ENCODE data around the gene PLXNA2.

The PLXNA2 gene

GRCh38 chr1:208038303-208038702 is 205.9 kb downstream of the PLXNA2 start:
- Histone ChIP-seq H3K4me3 (ENCODE audit: low read depth in 1 of 5, low read length in 5 of 5) (no peak overlapping the region), H3K9ac (ENCODE audit: low read length in 5 of 5) (no peak overlapping the region), H3K27ac (ENCODE audit: low read depth, low read length) (no peak overlapping the region), H3K36me3 (ENCODE audit: control insufficient read depth in 5 of 5, insufficient read depth in 5 of 5, low read length in 5 of 5) (peaks cover 0 to 91% (median 75%) of the 10 kb centered on the region in 5 donors), H3K27me3 (ENCODE audit: control insufficient read depth in 5 of 5, insufficient read depth in 4 of 5, low read length in 5 of 5) (no peaks in the 10 kb centered on the region), H3K4me1 (ENCODE audit: control insufficient read depth in 5 of 5, insufficient read depth in 5 of 5, low read length in 5 of 5) (no peaks in the 10 kb centered on the region), H3K9me3 (ENCODE audit: control insufficient read depth in 5 of 5, low read length in 5 of 5) (no peaks in the 10 kb centered on the region)

DNA sequence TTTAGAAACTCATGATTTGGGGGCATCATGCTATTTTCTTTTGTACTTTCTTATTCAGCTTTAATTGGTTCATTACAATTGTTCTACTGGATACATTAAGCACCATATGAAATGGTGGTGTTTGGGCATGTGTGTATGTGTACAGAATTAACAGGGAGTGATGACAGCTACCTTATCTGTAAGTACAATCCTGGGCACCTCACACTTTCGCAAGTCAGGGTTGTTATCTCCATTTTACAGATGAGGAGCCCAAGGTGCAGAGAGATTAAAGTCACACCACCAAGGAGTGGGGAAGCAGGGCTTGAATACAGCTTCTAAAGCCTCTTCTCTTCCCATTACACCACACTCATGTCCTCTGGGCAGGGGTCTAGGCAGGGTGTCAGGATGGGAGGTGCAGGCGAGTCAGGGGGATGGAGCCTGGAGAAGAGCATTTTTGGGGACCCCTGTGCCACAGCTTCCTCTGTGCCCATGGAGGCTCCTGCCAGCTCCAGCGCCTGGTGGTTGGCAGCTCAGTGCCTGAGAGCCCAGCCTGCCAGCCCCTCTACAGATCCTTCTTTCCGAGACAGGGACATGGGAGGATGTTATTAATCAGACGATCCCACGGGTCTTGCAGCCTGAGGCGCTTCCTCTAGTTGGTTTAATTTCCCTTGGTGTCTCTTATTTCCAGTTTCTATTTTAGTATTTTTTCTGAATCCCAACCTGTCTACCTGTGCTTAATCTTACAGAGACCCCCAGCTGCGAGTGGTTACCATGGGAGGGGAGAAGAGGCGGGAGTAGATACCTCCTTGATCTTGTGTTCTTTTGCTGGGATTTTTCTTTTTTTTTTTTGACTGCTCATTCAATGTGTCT is 207.0 kb downstream of the PLXNA2 start:
- Histone ChIP-seq H3K4me1 (ENCODE audit: control insufficient read depth in 5 of 5, insufficient read depth in 5 of 5, low read length in 5 of 5) (peaks cover 0 to 4% (median under 1%) of the 10 kb centered on the region in 5 donors), H3K9me3 (ENCODE audit: control insufficient read depth in 5 of 5, low read length in 5 of 5) (no peaks in the 10 kb centered on the region), H3K4me3 (ENCODE audit: low read depth in 1 of 5, low read length in 5 of 5) (no peak overlapping the region), H3K36me3 (ENCODE audit: control insufficient read depth in 5 of 5, insufficient read depth in 5 of 5, low read length in 5 of 5) (peaks cover 0 to 91% (median 72%) of the 10 kb centered on the region in 5 donors), H3K27me3 (ENCODE audit: control insufficient read depth in 5 of 5, insufficient read depth in 4 of 5, low read length in 5 of 5) (no peaks in the 10 kb centered on the region), H3K9ac (ENCODE audit: low read length in 5 of 5) (no peak overlapping the region), H3K27ac (ENCODE audit: low read depth, low read length) (no peak overlapping the region)

DNA sequence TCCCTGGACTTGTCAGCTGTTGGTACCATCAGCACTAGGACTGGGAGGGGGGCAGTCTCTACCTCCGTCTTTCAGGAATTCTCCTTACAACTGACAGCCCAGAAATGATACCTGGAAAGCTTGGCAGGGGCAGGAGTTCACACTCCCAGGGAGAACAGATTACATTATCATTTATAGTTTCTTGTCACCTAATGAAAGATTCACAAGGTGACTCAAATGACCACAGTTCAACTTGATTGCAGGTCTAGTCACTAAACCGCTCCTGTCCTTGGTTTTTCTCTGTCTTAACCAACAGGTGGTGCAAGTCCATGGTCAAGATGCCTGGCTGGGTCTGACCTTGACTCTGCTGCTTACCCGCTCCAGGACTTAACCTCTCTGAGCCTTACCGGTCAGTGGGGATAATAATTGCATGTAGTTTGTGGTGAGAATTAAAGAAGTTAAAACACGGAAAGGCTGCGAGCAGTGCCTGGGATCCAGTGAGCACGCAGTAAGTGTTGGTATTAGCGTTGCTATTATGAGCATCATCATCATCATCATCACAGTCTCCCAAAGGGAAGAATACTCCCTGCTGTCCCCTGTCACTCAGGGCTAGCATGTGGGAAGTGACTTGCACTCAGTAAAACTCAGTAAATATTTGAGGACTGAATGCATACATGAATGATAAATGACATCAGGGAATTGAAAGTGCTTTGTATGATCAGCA is 207.9 kb downstream of the PLXNA2 start:
- no peak overlapping the region for H3K9ac ChIP-seq (ENCODE audit: low read length in 5 of 5)
- peaks cover 0 to 91% (median 71%) of the 10 kb centered on the region in 5 donors for H3K36me3 ChIP-seq (ENCODE audit: control insufficient read depth in 5 of 5, insufficient read depth in 5 of 5, low read length in 5 of 5)
- no peak overlapping the region for H3K27ac ChIP-seq (ENCODE audit: low read depth, low read length)
- H3K9me3 ChIP-seq (ENCODE audit: control insufficient read depth in 5 of 5, low read length in 5 of 5), result no peaks in the 10 kb centered on the region
- H3K4me3 ChIP-seq (ENCODE audit: low read depth in 1 of 5, low read length in 5 of 5), result no peak overlapping the region
- H3K27me3 ChIP-seq (ENCODE audit: control insufficient read depth in 5 of 5, insufficient read depth in 4 of 5, low read length in 5 of 5), result no peaks in the 10 kb centered on the region
- H3K4me1 ChIP-seq (ENCODE audit: control insufficient read depth in 5 of 5, insufficient read depth in 5 of 5, low read length in 5 of 5), result peaks cover 2 to 12% (median 9%) of the 10 kb centered on the region in 5 donors

DNA sequence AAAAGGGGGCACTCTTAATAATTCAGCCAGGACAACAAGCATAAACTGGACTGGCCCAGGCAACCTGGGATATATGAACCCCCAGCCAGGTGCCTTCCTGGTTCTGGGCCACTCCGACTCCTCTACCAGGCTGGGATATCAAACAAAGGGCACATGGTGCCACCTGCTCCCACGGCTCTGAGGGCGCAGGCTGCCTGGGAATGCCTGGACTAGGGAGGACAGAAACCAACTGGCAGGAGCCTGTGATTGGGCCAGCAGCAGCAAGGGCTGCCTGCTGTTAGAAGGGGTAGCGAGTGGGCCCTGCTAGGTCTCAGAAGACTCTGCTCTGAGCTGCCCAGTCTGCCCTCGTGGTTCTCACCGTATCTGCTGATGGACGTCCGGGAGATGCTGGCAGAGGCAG is 210.0 kb downstream of the PLXNA2 start:
- H3K36me3 ChIP-seq (ENCODE audit: control insufficient read depth in 5 of 5, insufficient read depth in 5 of 5, low read length in 5 of 5), result peaks cover 0 to 73% (median 52%) of the 10 kb centered on the region in 5 donors

DNA sequence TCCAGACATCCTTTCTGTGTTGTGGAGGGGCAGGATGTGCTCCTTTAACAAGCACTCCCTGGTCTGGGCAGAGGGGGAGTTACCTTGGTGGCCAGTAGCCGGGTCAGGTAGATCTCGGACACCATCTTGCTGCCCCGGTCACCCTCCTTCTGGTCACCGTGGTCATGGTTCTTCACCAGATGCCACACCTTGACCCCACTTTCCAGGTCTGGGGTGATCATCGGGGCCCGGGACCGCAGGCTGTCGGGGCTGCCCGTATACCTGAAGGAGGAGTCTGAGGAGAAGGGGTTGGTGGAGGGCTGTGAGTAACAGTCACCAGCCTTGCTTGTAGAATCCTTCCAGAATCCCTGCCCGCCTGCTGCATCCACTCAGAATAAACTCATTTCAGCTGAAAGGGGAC is 210.9 kb downstream of the PLXNA2 start:
- no peaks in the 10 kb centered on the region for H3K9me3 ChIP-seq (ENCODE audit: control insufficient read depth in 5 of 5, low read length in 5 of 5)
- peaks cover 0 to 73% (median 52%) of the 10 kb centered on the region in 5 donors for H3K36me3 ChIP-seq (ENCODE audit: control insufficient read depth in 5 of 5, insufficient read depth in 5 of 5, low read length in 5 of 5)
- H3K27me3 ChIP-seq (ENCODE audit: control insufficient read depth in 5 of 5, insufficient read depth in 4 of 5, low read length in 5 of 5), result no peaks in the 10 kb centered on the region
- no peak overlapping the region for H3K9ac ChIP-seq (ENCODE audit: low read length in 5 of 5)
- H3K4me3 ChIP-seq (ENCODE audit: low read depth in 1 of 5, low read length in 5 of 5), result no peak overlapping the region
- H3K27ac ChIP-seq (ENCODE audit: low read depth, low read length), result no peak overlapping the region
- H3K4me1 ChIP-seq (ENCODE audit: control insufficient read depth in 5 of 5, insufficient read depth in 5 of 5, low read length in 5 of 5), result peaks cover 18 to 38% (median 37%) of the 10 kb centered on the region in 5 donors

More for the DNA sequence above, 210.0 kb downstream of the PLXNA2 start:
- Histone ChIP-seq H3K27me3 (ENCODE audit: control insufficient read depth in 5 of 5, insufficient read depth in 4 of 5, low read length in 5 of 5) (no peaks in the 10 kb centered on the region), H3K4me3 (ENCODE audit: low read depth in 1 of 5, low read length in 5 of 5) (no peak overlapping the region), H3K9ac (ENCODE audit: low read length in 5 of 5) (no peak overlapping the region), H3K4me1 (ENCODE audit: control insufficient read depth in 5 of 5, insufficient read depth in 5 of 5, low read length in 5 of 5) (peaks cover 18 to 34% (median 30%) of the 10 kb centered on the region in 5 donors), H3K9me3 (ENCODE audit: control insufficient read depth in 5 of 5, low read length in 5 of 5) (no peaks in the 10 kb centered on the region), H3K27ac (ENCODE audit: low read depth, low read length) (no peak overlapping the region)

DNA sequence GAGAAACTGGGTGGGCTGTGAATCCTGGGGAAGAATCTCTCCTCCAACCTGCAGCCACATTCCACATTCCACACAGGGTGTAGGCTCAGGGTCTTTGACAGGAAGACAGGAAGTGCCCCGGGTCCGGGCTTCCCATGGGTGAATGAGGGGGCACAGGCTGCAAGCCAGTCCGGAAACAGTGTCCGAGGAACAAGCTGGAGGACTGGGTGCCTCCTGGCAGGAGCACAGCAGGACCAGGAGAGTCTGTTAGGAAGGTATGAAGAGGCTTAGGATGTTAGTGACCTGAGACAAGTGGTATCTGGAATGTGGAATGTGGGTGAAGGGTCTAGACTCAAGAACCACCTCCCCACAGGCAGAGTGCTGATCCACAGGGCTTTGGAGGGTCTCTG is 212.3 kb downstream of the PLXNA2 start:
- H3K27ac ChIP-seq (ENCODE audit: low read depth, low read length), result no peak overlapping the region
- peaks cover 6 to 73% (median 54%) of the 10 kb centered on the region in 5 donors for H3K36me3 ChIP-seq (ENCODE audit: control insufficient read depth in 5 of 5, insufficient read depth in 5 of 5, low read length in 5 of 5)
- peak overlapping the region in 1 of 5 donors; percentile 2 for H3K9ac ChIP-seq (ENCODE audit: low read length in 5 of 5)

DNA sequence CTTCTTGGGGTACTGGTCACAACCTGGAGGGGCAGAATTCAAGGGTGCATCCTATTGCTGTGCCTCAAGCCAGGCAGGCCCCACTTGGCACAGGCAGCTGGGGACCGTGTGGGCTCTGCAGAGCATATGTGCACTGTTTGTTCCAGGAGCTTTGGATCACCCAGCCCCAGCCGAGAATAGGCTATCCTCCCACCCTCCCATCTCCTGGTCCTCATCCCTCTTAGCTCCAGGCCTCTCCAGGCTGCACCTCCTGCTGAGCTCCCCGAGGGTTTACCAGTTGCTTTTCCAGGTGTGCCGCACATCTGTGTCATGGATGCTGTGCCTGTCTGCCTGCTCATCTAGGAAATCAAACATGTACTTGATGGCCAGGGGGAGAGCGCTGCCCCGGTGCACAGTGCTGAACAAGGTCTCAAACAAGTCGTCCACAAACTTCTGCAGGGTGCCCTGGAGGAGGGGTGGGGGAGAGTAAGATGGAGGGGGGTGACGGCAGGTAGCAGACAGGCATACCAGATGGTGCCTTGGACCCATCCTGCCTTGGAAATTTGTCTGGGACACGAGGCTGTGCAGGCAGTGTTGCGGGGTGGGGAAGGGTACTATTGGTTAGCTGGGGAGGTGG is 212.8 kb downstream of the PLXNA2 start:
- Histone ChIP-seq H3K4me3 (ENCODE audit: low read depth in 1 of 5, low read length in 5 of 5) (no peak overlapping the region), H3K4me1 (ENCODE audit: control insufficient read depth in 5 of 5, insufficient read depth in 5 of 5, low read length in 5 of 5) (peaks cover 18 to 38% (median 37%) of the 10 kb centered on the region in 5 donors), H3K9ac (ENCODE audit: low read length in 5 of 5) (no peak overlapping the region), H3K9me3 (ENCODE audit: control insufficient read depth in 5 of 5, low read length in 5 of 5) (no peaks in the 10 kb centered on the region), H3K36me3 (ENCODE audit: control insufficient read depth in 5 of 5, insufficient read depth in 5 of 5, low read length in 5 of 5) (peaks cover 6 to 70% (median 54%) of the 10 kb centered on the region in 5 donors), H3K27ac (ENCODE audit: low read depth, low read length) (no peak overlapping the region), H3K27me3 (ENCODE audit: control insufficient read depth in 5 of 5, insufficient read depth in 4 of 5, low read length in 5 of 5) (no peaks in the 10 kb centered on the region)

More for the DNA sequence above, 212.3 kb downstream of the PLXNA2 start:
- no peaks in the 10 kb centered on the region for H3K9me3 ChIP-seq (ENCODE audit: control insufficient read depth in 5 of 5, low read length in 5 of 5)
- H3K4me3 ChIP-seq (ENCODE audit: low read depth in 1 of 5, low read length in 5 of 5), result no peak overlapping the region
- H3K4me1 ChIP-seq (ENCODE audit: control insufficient read depth in 5 of 5, insufficient read depth in 5 of 5, low read length in 5 of 5), result peaks cover 18 to 38% (median 37%) of the 10 kb centered on the region in 5 donors
- no peaks in the 10 kb centered on the region for H3K27me3 ChIP-seq (ENCODE audit: control insufficient read depth in 5 of 5, insufficient read depth in 4 of 5, low read length in 5 of 5)

DNA sequence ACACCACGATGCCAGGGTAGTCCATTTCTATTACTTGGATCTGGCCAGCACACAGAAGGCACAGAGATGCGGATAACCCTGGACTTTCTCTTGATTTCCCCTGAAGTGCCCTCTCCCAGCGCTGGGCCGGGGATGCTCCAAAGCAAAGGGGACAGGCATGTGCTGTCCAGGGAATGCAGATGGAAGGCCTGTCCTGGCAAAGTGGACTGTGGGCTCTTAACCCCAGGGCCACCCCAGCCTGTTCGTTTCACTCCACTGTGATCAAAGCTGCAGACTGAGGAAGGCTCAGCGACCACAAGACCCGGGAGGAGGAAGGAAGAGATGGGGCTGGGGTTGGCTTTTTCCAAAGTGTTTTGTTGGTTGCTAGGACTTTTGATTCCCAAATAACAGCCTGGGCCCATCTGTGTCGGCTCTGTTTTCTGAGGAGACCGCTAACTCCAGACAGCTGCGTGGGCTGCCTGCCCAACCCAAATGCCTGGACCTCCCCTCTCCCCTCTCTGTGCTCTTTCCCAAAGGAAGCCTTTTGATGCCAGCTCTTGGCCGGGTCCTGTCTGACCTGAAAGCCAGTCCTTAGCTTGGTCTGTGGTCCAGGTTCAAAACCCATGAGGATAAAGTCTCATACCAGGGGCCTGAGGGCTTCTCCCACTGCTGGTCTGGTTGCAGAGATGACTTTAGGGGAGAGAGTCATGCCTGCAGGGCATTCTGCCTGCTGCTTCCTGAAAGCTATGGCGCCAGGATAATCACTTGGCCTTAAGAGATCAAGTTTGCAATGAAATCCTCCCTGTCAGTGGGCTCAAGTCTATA is 213.7 kb downstream of the PLXNA2 start:
- Histone ChIP-seq H3K9me3 (ENCODE audit: control insufficient read depth in 5 of 5, low read length in 5 of 5) (no peaks in the 10 kb centered on the region), H3K27me3 (ENCODE audit: control insufficient read depth in 5 of 5, insufficient read depth in 4 of 5, low read length in 5 of 5) (no peaks in the 10 kb centered on the region), H3K9ac (ENCODE audit: low read length in 5 of 5) (no peak overlapping the region), H3K4me3 (ENCODE audit: low read depth in 1 of 5, low read length in 5 of 5) (peak overlapping the region in 1 of 5 donors; percentile 18), H3K36me3 (ENCODE audit: control insufficient read depth in 5 of 5, insufficient read depth in 5 of 5, low read length in 5 of 5) (peaks cover 6 to 70% (median 63%) of the 10 kb centered on the region in 5 donors), H3K4me1 (ENCODE audit: control insufficient read depth in 5 of 5, insufficient read depth in 5 of 5, low read length in 5 of 5) (peaks cover 18 to 38% (median 37%) of the 10 kb centered on the region in 5 donors), H3K27ac (ENCODE audit: low read depth, low read length) (peak overlapping the region; percentile 72)

All from subcutaneous abdominal adipose tissue (tissue), 5 donors.